IMR-90 (cell line): Measurements from ENCODE around the gene NANS. TPM values are rescaled to one million over a fixed set of nuclear protein-coding genes. Genes with fewer than 3 reads are reported as not detected.

Source experiments
- ATAC-seq: fragments of 200-7000 bp; cut with Tn5 transposase; 2 replicates; pipeline ENCODE4 v1.9.1; 2020; ENCODE audit warnings: low read depth, mild to moderate bottlenecking, moderate library complexity
- BruUV-seq: library from RNA; stranded (reverse); fragments of 400-500 nt; replicated peaks from 2 replicates; lab custom pipeline; 2021; lab: Mats Ljungman, UMichigan
- CTCF ChIA-PET: fragments of 300-600 bp; formaldehyde crosslinking; extraction: SDS; loops from one replicate; lab custom pipeline; 2021; ENCODE audit warnings: antibody characterized with exemption; lab: Yijun Ruan, JAX
- POLR2A ChIA-PET: fragments of 300-600 bp; sonication (Branson Sonifier 250); formaldehyde crosslinking; loops from one replicate; lab custom pipeline; 2022; ENCODE audit warnings: antibody characterized with exemption; ENCODE audit not compliant: unreplicated experiment; lab: Charles Lee
- DNase-seq: peaks from one replicate; pipeline ENCODE4 v3.0.0; 2013
- H2AFZ ChIP-seq: replicated peaks from 2 replicates; pipeline ENCODE3; 2013; ENCODE audit warnings: low read length, mild to moderate bottlenecking; ENCODE audit not compliant: poor library complexity
- H2AK5ac ChIP-seq: 2 replicates; pipeline ENCODE4 v1.6.1; 2013; ENCODE audit warnings: low read depth, low read length, inconsistent platforms
- H2AK9ac ChIP-seq: replicated peaks from 2 replicates; pipeline ENCODE3; 2013; ENCODE audit warnings: mild to moderate bottlenecking, low read depth, low read length, moderate library complexity; ENCODE audit not compliant: poor library complexity
- H2BK120ac ChIP-seq: 2 replicates; pipeline ENCODE4 v1.6.1; 2013; ENCODE audit warnings: low read depth, low read length, inconsistent platforms
- H2BK15ac ChIP-seq: 3 replicates; pipeline ENCODE4 v1.6.1; 2013; ENCODE audit warnings: low read depth, low read length, inconsistent platforms
- H2BK20ac ChIP-seq: 2 replicates; pipeline ENCODE4 v1.6.1; 2013; ENCODE audit warnings: low read depth, mild to moderate bottlenecking, inconsistent platforms, low read length, moderate library complexity
- H2BK5ac ChIP-seq: 2 replicates; pipeline ENCODE4 v1.6.1; 2013; ENCODE audit warnings: mild to moderate bottlenecking, low read depth, low read length, inconsistent platforms; ENCODE audit not compliant: poor library complexity, severe bottlenecking
- H3K14ac ChIP-seq: replicated peaks from 2 replicates; pipeline ENCODE4 v1.6.1; 2013; ENCODE audit warnings: low read depth, low read length, inconsistent platforms
- H3K18ac ChIP-seq: 2 replicates; pipeline ENCODE4 v1.6.1; 2013; ENCODE audit warnings: low read depth, low read length, control low read depth
- H3K23ac ChIP-seq: 2 replicates; pipeline ENCODE4 v1.6.1; 2013; ENCODE audit warnings: low read depth, low read length, inconsistent platforms
- H3K27ac ChIP-seq: 2 replicates; pipeline ENCODE4 v1.5.1; 2013; ENCODE audit warnings: mild to moderate bottlenecking, control low read depth, low read length; ENCODE audit not compliant: insufficient read depth
- H3K27me3 ChIP-seq: 2 replicates; pipeline ENCODE4 v1.6.1; 2013; ENCODE audit warnings: low read length; ENCODE audit not compliant: control insufficient read depth, insufficient read depth
- H3K36me3 ChIP-seq: 2 replicates; pipeline ENCODE4 v1.6.1; 2013; ENCODE audit warnings: low read length, mixed read lengths; ENCODE audit not compliant: control insufficient read depth, insufficient read depth
- H3K4ac ChIP-seq: 2 replicates; pipeline ENCODE4 v1.6.1; 2013; ENCODE audit warnings: low read depth, low read length, inconsistent platforms
- H3K4me1 ChIP-seq: 2 replicates; pipeline ENCODE4 v1.6.1; 2013; ENCODE audit warnings: low read length, mixed read lengths; ENCODE audit not compliant: control insufficient read depth, insufficient read depth
- H3K4me2 ChIP-seq: 2 replicates; pipeline ENCODE4 v1.6.1; 2013; ENCODE audit warnings: low read depth, mild to moderate bottlenecking, control low read depth, low read length, moderate library complexity
- H3K4me3 ChIP-seq: 2 replicates; pipeline ENCODE4 v1.5.1; 2013; ENCODE audit warnings: low read depth, mild to moderate bottlenecking, control low read depth, low read length, moderate library complexity; ENCODE audit not compliant: insufficient read depth
- H3K56ac ChIP-seq: 2 replicates; pipeline ENCODE4 v1.6.1; 2013; ENCODE audit warnings: low read length, inconsistent platforms; ENCODE audit not compliant: insufficient read depth; ENCODE audit errors: extremely low read depth
- H3K79me1 ChIP-seq, 2 experiments: 2 replicates each; pipeline ENCODE4 v1.6.1; 2013; ENCODE audit warnings: low read length in 2 of 2, inconsistent platforms in 1 of 2, low read depth in 1 of 2
- H3K9ac ChIP-seq: 2 replicates; pipeline ENCODE4 v1.6.1; 2013; ENCODE audit warnings: low read depth, low read length, control low read depth
- H3K9me1 ChIP-seq: 2 replicates; pipeline ENCODE4 v1.6.1; 2013; ENCODE audit warnings: low read length, inconsistent platforms; ENCODE audit not compliant: insufficient read depth
- H3K9me3 ChIP-seq: 2 replicates; pipeline ENCODE4 v1.6.1; 2013; ENCODE audit warnings: low read length; ENCODE audit not compliant: control insufficient read depth, insufficient read depth
- H4K20me1 ChIP-seq: 2 replicates; pipeline ENCODE4 v1.6.1; 2013; ENCODE audit warnings: low read length, inconsistent platforms; ENCODE audit not compliant: insufficient read depth
- H4K5ac ChIP-seq: 2 replicates; pipeline ENCODE4 v1.6.1; 2013; ENCODE audit warnings: mild to moderate bottlenecking, low read depth, low read length, control low read depth
- H4K8ac ChIP-seq, 2 experiments: 2 replicates each; pipeline ENCODE4 v1.6.1; 2013; ENCODE audit warnings: low read depth in 2 of 2, low read length in 2 of 2, control low read depth in 1 of 2, inconsistent platforms in 1 of 2
- H4K91ac ChIP-seq: 2 replicates; pipeline ENCODE4 v1.6.1; 2013; ENCODE audit warnings: low read depth, low read length, inconsistent platforms; ENCODE audit not compliant: insufficient read depth
- BHLHE40 ChIP-seq: fragments of 150-350 bp; IDR thresholded peaks from 2 replicates; pipeline ENCODE4 v1.6.1; 2016; ENCODE audit warnings: mild to moderate bottlenecking, low read depth, low read length
- CEBPB ChIP-seq: IDR thresholded peaks from 2 replicates; pipeline ENCODE4 v1.6.1; 2012; ENCODE audit warnings: low read depth, low read length, improper control_type of control experiment
- CHD1 ChIP-seq: IDR thresholded peaks from 2 replicates; pipeline ENCODE4 v1.6.1; 2012; ENCODE audit warnings: low read depth, low read length, improper control_type of control experiment
- CTCF ChIP-seq: conservative IDR thresholded peaks from 2 replicates; pipeline ENCODE4 v1.5.1; 2012; ENCODE audit warnings: mild to moderate bottlenecking, low read depth, low read length, improper control_type of control experiment
- ELK1 ChIP-seq: fragments of 150-350 bp; IDR thresholded peaks from 2 replicates; pipeline ENCODE4 v1.6.1; 2016; ENCODE audit warnings: low read depth, mild to moderate bottlenecking, low read length, moderate library complexity, borderline replicate concordance
- FOS ChIP-seq: fragments of 150-350 bp; IDR thresholded peaks from 2 replicates; pipeline ENCODE4 v1.6.1; 2016; ENCODE audit warnings: low read depth, low read length
- MAFK ChIP-seq: IDR thresholded peaks from 2 replicates; pipeline ENCODE4 v1.6.1; 2012; ENCODE audit warnings: low read depth, low read length, improper control_type of control experiment
- MAZ ChIP-seq: IDR thresholded peaks from 2 replicates; pipeline ENCODE4 v1.6.1; 2012; ENCODE audit warnings: low read depth, mild to moderate bottlenecking, low read length, improper control_type of control experiment, moderate library complexity, borderline replicate concordance
- MXI1 ChIP-seq: IDR thresholded peaks from 2 replicates; pipeline ENCODE4 v1.6.1; 2012; ENCODE audit warnings: low read depth, mild to moderate bottlenecking, low read length, moderate library complexity, borderline replicate concordance
- NFE2L2 ChIP-seq: fragments of 150-350 bp; IDR thresholded peaks from 2 replicates; pipeline ENCODE4 v1.6.1; 2016; ENCODE audit warnings: low read depth, mild to moderate bottlenecking, low read length
- POLR2A ChIP-seq: IDR thresholded peaks from 2 replicates; pipeline ENCODE4 v1.6.1; 2012; ENCODE audit warnings: mild to moderate bottlenecking, low read depth, low read length
- RAD21 ChIP-seq: IDR thresholded peaks from 2 replicates; pipeline ENCODE4 v1.6.1; 2012; ENCODE audit warnings: low read length, improper control_type of control experiment
- RCOR1 ChIP-seq: IDR thresholded peaks from 2 replicates; pipeline ENCODE4 v1.6.1; 2012; ENCODE audit warnings: mild to moderate bottlenecking, low read length, improper control_type of control experiment; ENCODE audit not compliant: insufficient replicate concordance
- RFX5 ChIP-seq: IDR thresholded peaks from 2 replicates; pipeline ENCODE4 v1.8.0; 2012; ENCODE audit warnings: low read depth, mild to moderate bottlenecking, low read length, moderate library complexity
- SMC3 ChIP-seq: fragments of 150-350 bp; IDR thresholded peaks from 2 replicates; pipeline ENCODE4 v1.6.1; 2016; ENCODE audit warnings: low read depth, mild to moderate bottlenecking, antibody characterized with exemption, low read length, moderate library complexity
- WGBS, 2 experiments: methylation state at CpG; one replicate each; pipeline versions ENCODE4 v1.1.5 to v1.1.7; 2013; ENCODE audit warnings: missing lambda C conversion rate in 2 of 2; ENCODE audit not compliant: insufficient read length in 1 of 2; ENCODE audit errors: extremely low coverage in 2 of 2; 5-methylcytosine and 5-hydroxymethylcytosine counted together
- dilution Hi-C: fragments of 300-500 bp; cut with HindIII; formaldehyde crosslinking; loops from one replicate; pipeline ENCODE4 v1.14.3; 2018; ENCODE audit warnings: low sequenced_read_pairs; ENCODE audit not compliant: unreplicated experiment
- in situ Hi-C: fragments of 300-500 bp; cut with MboI; formaldehyde crosslinking; loops from 3 replicates; pipeline ENCODE4 v1.14.3; 2019; ENCODE audit warnings: low sequenced_read_pairs, inconsistent platforms, mixed read lengths
- intact Hi-C: fragments of 100-400 bp; cut with micrococcal nuclease; formaldehyde crosslinking; loops from 2 replicates; pipeline ENCODE4 v1.10.0; 2022
- polyA plus RNA-seq, 3 experiments: library from polyadenylated mRNA; depleted of rRNA; stranded (reverse); fragments of >200 nt; gene quantifications; 2 replicates each; pipeline ENCODE4 v1.2.3, GENCODE V29; 2012; ENCODE audit warnings: low replicate concordance in 1 of 3
- total RNA-seq: library from RNA; depleted of rRNA; stranded (reverse); fragments of >200 nt; gene quantifications from 2 replicates; pipeline ENCODE4 v1.2.3, GENCODE V29; 2012

NANS gene
- total and polyA plus RNA-seq, 2 of the 4 experiments (the other 2 are of a cell fraction): 210 to 306 TPM

- intact Hi-C loops (no loop called here), in situ Hi-C loops (no loop called here), dilution Hi-C loops (no loop called here)
- Histone ChIP-seq H2BK15ac (peak overlapping the region; percentile 99), H4K20me1 (no peaks in the 10 kb centered on the region), H3K14ac (peak overlapping the region; percentile 99), H2AK5ac (peak overlapping the region; percentile 87), H3K9me1 (peaks cover 25% of the 10 kb centered on the region), H3K4ac (peak overlapping the region; percentile 99), H3K56ac (peak overlapping the region; percentile 61; the same call in 1 of the 2 replicates), H3K18ac (peak overlapping the region; percentile 87; the same call in 1 of the 2 replicates), H3K9ac (no peak overlapping the region), H3K4me1 (peaks cover 9% of the 10 kb centered on the region), H3K9me3 (no peaks in the 10 kb centered on the region), H3K4me3 (no peak overlapping the region), H3K79me1 (peaks cover 0 to 21% of the 10 kb centered on the region in 2 experiments; a peak in 2 of 4 replicates), H2BK120ac (peak overlapping the region; percentile 98), H4K91ac (peak overlapping the region; percentile 99), H2AK9ac (peak overlapping the region; percentile 35), H3K23ac (peak overlapping the region; percentile 89), H2AFZ (peak overlapping the region; percentile 69), H3K27ac (peak overlapping the region; percentile 40), H3K36me3 (no peaks in the 10 kb centered on the region), H4K5ac (peak overlapping the region; percentile 76), H2BK5ac (peak overlapping the region; percentile 93), H2BK20ac (peak overlapping the region; percentile 98), H3K27me3 (no peaks in the 10 kb centered on the region), H4K8ac (peak overlapping the region; percentile 78 to 97), H3K4me2 (0 out of 2 replicates have a peak overlapping the region, but pooled peaks have one; percentile 42)
- no CpG with 5 or more reads among the region's 1 CpG for WGBS, 2 experiments
- peak; percentile 90 for DNase-seq
- ChIA-PET CTCF (interaction anchor here (0.6 to 0.7 kb wide), 2 partner anchors 12 to 123 kb away, joined by 3 read pairs; no protein-coding TSS in a partner anchor), POLR2A (interaction anchor here (0.6 to 0.8 kb wide), 2 partner anchors 24 to 1158 kb away, joined by 4 to 5 read pairs; partner anchors contain the start of gene NANS)
- BruUV-seq: no TSS peak
- peak; percentile 64 for ATAC-seq
- no peak for TF ChIP-seq MAZ
- TF ChIP-seq CEBPB: peak; percentile 29; the same call in 1 of the 2 replicates
- no peak for TF ChIP-seq ELK1
- no peak for TF ChIP-seq RCOR1
- TF ChIP-seq POLR2A: no peak
- peak; percentile 36; the same call in 1 of the 2 replicates for TF ChIP-seq FOS
- no peak for TF ChIP-seq MXI1
- TF ChIP-seq NFE2L2: peak; percentile 89
- TF ChIP-seq RAD21: 0 out of 2 replicates have a peak, but pooled peaks have one; percentile 10
- TF ChIP-seq RFX5: no peak
- TF ChIP-seq MAFK: 0 out of 2 replicates have a peak, but pooled peaks have one; percentile 13
- no peak for TF ChIP-seq BHLHE40
- no peak for TF ChIP-seq CHD1
- no peak for TF ChIP-seq CTCF
- TF ChIP-seq SMC3: no peak
Observed at GRCh38 chr9:98031935-98032334, 24.6 kb upstream of the NANS start.
